HepG2 (cell line): Measurements from ENCODE around the gene CMTM8.

Experiments used
- CREB1 ChIP-seq, 2 experiments: fragments of 450-650 bp in 1 of 2; IDR thresholded peaks; 2 replicates each; pipeline ENCODE4 v1.6.1; 2016 to 2017; ENCODE audit warnings: control low read depth in 1 of 2, mild to moderate bottlenecking in 1 of 2, missing compliant biosample characterization in 1 of 2, missing genetic modification characterization in 1 of 2
- FOXM1 ChIP-seq: sonication (generic); formaldehyde crosslinking; IDR thresholded peaks from 2 replicates; pipeline ENCODE4 v1.5.0; 2020; ENCODE audit warnings: missing genetic modification reagents
- MYC ChIP-seq: sonication (generic); formaldehyde crosslinking; IDR thresholded peaks from 2 replicates; pipeline ENCODE4 v1.9.0; 2021; ENCODE audit warnings: missing genetic modification reagents, borderline replicate concordance
- POLR2AphosphoS5 ChIP-seq: IDR thresholded peaks from 2 replicates; pipeline ENCODE4 v1.6.1; 2012; ENCODE audit warnings: low read depth, low read length
- TRIM24 ChIP-seq: sonication (generic); formaldehyde crosslinking; IDR thresholded peaks from 2 replicates; pipeline ENCODE4 v1.8.0; 2022; ENCODE audit warnings: mild to moderate bottlenecking, missing genetic modification reagents
- YY1 ChIP-seq: IDR thresholded peaks from 2 replicates; pipeline ENCODE4 v1.6.1; 2011; ENCODE audit warnings: low read length, low read depth, moderate library complexity, mild to moderate bottlenecking; ENCODE audit not compliant: insufficient read depth, insufficient replicate concordance
- ZNF644 ChIP-seq: IDR thresholded peaks from 2 replicates; pipeline ENCODE4 v1.6.1; 2016; ENCODE audit warnings: low read depth
- TF ChIP-seq, protein P1 (sequence below): sonication (generic); formaldehyde crosslinking; IDR thresholded peaks from 2 replicates; pipeline ENCODE4 v1.5.0; 2020; ENCODE audit warnings: mild to moderate bottlenecking, missing genetic modification reagents, moderate library complexity
- TF ChIP-seq, protein P2 (sequence below), 2 experiments: sonication (generic) in 1 of 2; formaldehyde crosslinking in 1 of 2; IDR thresholded peaks; 2 replicates each; pipeline versions ENCODE4 v1.4.0 to v1.6.1; 2018 to 2020; ENCODE audit warnings: missing genetic modification reagents in 2 of 2, borderline replicate concordance in 1 of 2, low read depth in 1 of 2, mild to moderate bottlenecking in 1 of 2, missing biosample characterization in 1 of 2

GRCh38 chr3:32297366-32297765 is 58.9 kb downstream of the CMTM8 start:
- no peak for TF ChIP-seq POLR2AphosphoS5
- TF ChIP-seq TRIM24 (CRISPR knock-in tag) = no peak
- TF ChIP-seq, protein P1, sequence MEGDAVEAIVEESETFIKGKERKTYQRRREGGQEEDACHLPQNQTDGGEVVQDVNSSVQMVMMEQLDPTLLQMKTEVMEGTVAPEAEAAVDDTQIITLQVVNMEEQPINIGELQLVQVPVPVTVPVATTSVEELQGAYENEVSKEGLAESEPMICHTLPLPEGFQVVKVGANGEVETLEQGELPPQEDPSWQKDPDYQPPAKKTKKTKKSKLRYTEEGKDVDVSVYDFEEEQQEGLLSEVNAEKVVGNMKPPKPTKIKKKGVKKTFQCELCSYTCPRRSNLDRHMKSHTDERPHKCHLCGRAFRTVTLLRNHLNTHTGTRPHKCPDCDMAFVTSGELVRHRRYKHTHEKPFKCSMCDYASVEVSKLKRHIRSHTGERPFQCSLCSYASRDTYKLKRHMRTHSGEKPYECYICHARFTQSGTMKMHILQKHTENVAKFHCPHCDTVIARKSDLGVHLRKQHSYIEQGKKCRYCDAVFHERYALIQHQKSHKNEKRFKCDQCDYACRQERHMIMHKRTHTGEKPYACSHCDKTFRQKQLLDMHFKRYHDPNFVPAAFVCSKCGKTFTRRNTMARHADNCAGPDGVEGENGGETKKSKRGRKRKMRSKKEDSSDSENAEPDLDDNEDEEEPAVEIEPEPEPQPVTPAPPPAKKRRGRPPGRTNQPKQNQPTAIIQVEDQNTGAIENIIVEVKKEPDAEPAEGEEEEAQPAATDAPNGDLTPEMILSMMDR (CRISPR knock-in tag) = no peak
- no peak for TF ChIP-seq YY1
- no peak for TF ChIP-seq MYC (CRISPR knock-in tag)
- TF ChIP-seq ZNF644 (CRISPR knock-in tag) = no peak
- no peak for TF ChIP-seq CREB1 (IDR thresholded peaks at IDR 0.05)
- TF ChIP-seq CREB1 (CRISPR knock-in tag; IDR thresholded peaks at IDR 0.05) = no peak
- TF ChIP-seq, protein P2, sequence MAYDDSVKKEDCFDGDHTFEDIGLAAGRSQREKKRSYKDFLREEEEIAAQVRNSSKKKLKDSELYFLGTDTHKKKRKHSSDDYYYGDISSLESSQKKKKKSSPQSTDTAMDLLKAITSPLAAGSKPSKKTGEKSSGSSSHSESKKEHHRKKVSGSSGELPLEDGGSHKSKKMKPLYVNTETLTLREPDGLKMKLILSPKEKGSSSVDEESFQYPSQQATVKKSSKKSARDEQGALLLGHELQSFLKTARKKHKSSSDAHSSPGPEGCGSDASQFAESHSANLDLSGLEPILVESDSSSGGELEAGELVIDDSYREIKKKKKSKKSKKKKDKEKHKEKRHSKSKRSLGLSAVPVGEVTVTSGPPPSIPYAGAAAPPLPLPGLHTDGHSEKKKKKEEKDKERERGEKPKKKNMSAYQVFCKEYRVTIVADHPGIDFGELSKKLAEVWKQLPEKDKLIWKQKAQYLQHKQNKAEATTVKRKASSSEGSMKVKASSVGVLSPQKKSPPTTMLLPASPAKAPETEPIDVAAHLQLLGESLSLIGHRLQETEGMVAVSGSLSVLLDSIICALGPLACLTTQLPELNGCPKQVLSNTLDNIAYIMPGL (CRISPR knock-in tag; IDR thresholded peaks at IDR 0.05; ENCODE audit: borderline replicate concordance in 1 of 2, low read depth in 1 of 2) = no peak
- TF ChIP-seq FOXM1 (CRISPR knock-in tag) = no peak
